ENCODE measurements around the gene TFEB. TPM values are rescaled to one million over a fixed set of nuclear protein-coding genes. Genes with fewer than 3 reads are reported as not detected.

TFEB gene
- total and polyA plus RNA-seq, 2 donors (not counting 3 experiments of a cell fraction or from before 2014, with no cell fraction given) = 4.9 to 6.6 TPM

GRCh38 chr6:41674231-41675000 lies 61.0 kb downstream of the TFEB start:
- ChIA-PET POLR2A (no interaction called here), CTCF (interaction anchor here (1.0 to 1.7 kb wide), 8 partner anchors 8 to 306 kb away, joined by 3 to 11 read pairs (median 5); no protein-coding TSS in a partner anchor)
- H3K36me3 ChIP-seq (ENCODE audit: control insufficient read depth in 2 of 2, extremely low read depth in 1 of 2, insufficient read depth in 2 of 2, low read length in 2 of 2) = no peaks in the 10 kb centered on the region
- no peak for TF ChIP-seq JUN (IDR thresholded peaks at IDR 0.05; ENCODE audit: borderline replicate concordance, insufficient read depth, insufficient read length, low read depth)
- no peak for TF ChIP-seq MYC (IDR thresholded peaks at IDR 0.05; ENCODE audit: low read depth, low read length)
- TF ChIP-seq POLR2AphosphoS5 (IDR thresholded peaks at IDR 0.05; ENCODE audit: insufficient read depth, low read depth, low read length) = no peak
- FAIRE-seq (no peak), DNase-seq (ENCODE audit: low read depth, low spot score) (no peak)
- H2AFZ ChIP-seq (ENCODE audit: low read depth, low read length) = no peak overlapping the region
- H3K27ac ChIP-seq (ENCODE audit: insufficient read depth, low read depth, low read length) = no peak overlapping the region
- H3K9me1 ChIP-seq (replicated peaks; ENCODE audit: control insufficient read depth, extremely low read depth, insufficient read depth, low read length) = no peaks in the 10 kb centered on the region
- intact Hi-C loops (cut with micrococcal nuclease) (no loop called here), dilution Hi-C loops (cut with MboI; ENCODE audit: extremely low pct_ligation_motif_present, low sequenced_read_pairs) (no loop called here)
- H3K79me2 ChIP-seq (ENCODE audit: control insufficient read depth, insufficient read depth, low read length) = no peaks in the 10 kb centered on the region
- H3K9ac ChIP-seq (replicated peaks; ENCODE audit: extremely low read depth, insufficient read depth, low read length) = no peak overlapping the region
- H3K4me3 ChIP-seq (replicated peaks in 1 of 3; ENCODE audit: insufficient read depth in 1 of 3, low read depth in 1 of 3, low read length in 3 of 3) = no peak overlapping the region
- BruUV-seq (replicated peaks) = no TSS peak
- H3K9me3 ChIP-seq (replicated peaks; ENCODE audit: control insufficient read depth, insufficient read depth, low read length) = no peaks in the 10 kb centered on the region
- no peaks in the 10 kb centered on the region for H3K4me1 ChIP-seq (ENCODE audit: control insufficient read depth, extremely low read depth, insufficient read depth, low read length)
- H3K4me2 ChIP-seq (ENCODE audit: insufficient read depth, low read length) = no peak overlapping the region
- H4K20me1 ChIP-seq (replicated peaks; ENCODE audit: control insufficient read depth, extremely low read depth, insufficient read depth, low read length) = no peaks in the 10 kb centered on the region
- peaks cover 1 to 12% of the 10 kb centered on the region in 2 experiments for H3K27me3 ChIP-seq (ENCODE audit: control insufficient read depth in 2 of 2, insufficient read depth in 2 of 2, low read length in 2 of 2)

DNA sequence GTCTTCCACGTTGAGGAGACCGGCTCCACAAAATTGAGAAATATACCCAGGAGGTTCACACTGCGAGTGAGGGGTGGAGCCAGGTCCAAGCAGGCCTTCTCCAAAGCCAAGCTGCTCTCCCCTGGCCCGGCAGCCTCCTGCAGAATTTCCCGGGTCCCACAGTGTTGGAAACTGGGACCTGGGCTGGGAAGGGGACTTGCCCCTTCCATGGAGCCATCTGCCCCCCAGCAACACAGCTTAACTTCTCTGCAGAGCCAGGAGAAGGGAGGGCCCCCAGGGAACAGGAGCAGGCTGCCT lies 61.8 kb downstream of the TFEB start:
- intact Hi-C loops (cut with micrococcal nuclease) (no loop called here), dilution Hi-C loops (cut with MboI; ENCODE audit: extremely low pct_ligation_motif_present, low sequenced_read_pairs) (no loop called here)
- no peaks in the 10 kb centered on the region for H3K36me3 ChIP-seq (ENCODE audit: control insufficient read depth in 2 of 2, extremely low read depth in 1 of 2, insufficient read depth in 2 of 2, low read length in 2 of 2)
- ChIA-PET CTCF (interaction anchor here (1.4 to 1.7 kb wide), 4 partner anchors 8 to 71 kb away, joined by 3 to 11 read pairs (median 5); no protein-coding TSS in a partner anchor), POLR2A (no interaction called here)
- H3K27ac ChIP-seq (ENCODE audit: insufficient read depth, low read depth, low read length) = no peak overlapping the region
- no peaks in the 10 kb centered on the region for H3K4me1 ChIP-seq (ENCODE audit: control insufficient read depth, extremely low read depth, insufficient read depth, low read length)
- no TSS peak for BruUV-seq (replicated peaks)
- TF ChIP-seq MAX (IDR thresholded peaks at IDR 0.05; ENCODE audit: insufficient read depth, insufficient read length) = no peak
- no peak for TF ChIP-seq FOS (IDR thresholded peaks at IDR 0.05; ENCODE audit: borderline replicate concordance, insufficient read depth, low read length)
- no peak for TF ChIP-seq MYC (IDR thresholded peaks at IDR 0.05; ENCODE audit: low read depth, low read length)
- TF ChIP-seq POLR2A (IDR thresholded peaks at IDR 0.05; ENCODE audit: low read depth, low read length) = no peak
- TF ChIP-seq GATA2 (IDR thresholded peaks at IDR 0.05; ENCODE audit: insufficient read depth, insufficient read length, low read depth, low read length) = no peak
- TF ChIP-seq EZH2 (IDR thresholded peaks at IDR 0.05; ENCODE audit: borderline replicate concordance, low read depth, low read length, severe bottlenecking) = no peak
- no peak for TF ChIP-seq JUN (IDR thresholded peaks at IDR 0.05; ENCODE audit: borderline replicate concordance, insufficient read depth, insufficient read length, low read depth)
- TF ChIP-seq, protein P1, sequence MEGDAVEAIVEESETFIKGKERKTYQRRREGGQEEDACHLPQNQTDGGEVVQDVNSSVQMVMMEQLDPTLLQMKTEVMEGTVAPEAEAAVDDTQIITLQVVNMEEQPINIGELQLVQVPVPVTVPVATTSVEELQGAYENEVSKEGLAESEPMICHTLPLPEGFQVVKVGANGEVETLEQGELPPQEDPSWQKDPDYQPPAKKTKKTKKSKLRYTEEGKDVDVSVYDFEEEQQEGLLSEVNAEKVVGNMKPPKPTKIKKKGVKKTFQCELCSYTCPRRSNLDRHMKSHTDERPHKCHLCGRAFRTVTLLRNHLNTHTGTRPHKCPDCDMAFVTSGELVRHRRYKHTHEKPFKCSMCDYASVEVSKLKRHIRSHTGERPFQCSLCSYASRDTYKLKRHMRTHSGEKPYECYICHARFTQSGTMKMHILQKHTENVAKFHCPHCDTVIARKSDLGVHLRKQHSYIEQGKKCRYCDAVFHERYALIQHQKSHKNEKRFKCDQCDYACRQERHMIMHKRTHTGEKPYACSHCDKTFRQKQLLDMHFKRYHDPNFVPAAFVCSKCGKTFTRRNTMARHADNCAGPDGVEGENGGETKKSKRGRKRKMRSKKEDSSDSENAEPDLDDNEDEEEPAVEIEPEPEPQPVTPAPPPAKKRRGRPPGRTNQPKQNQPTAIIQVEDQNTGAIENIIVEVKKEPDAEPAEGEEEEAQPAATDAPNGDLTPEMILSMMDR (IDR thresholded peaks at IDR 0.05; ENCODE audit: extremely low read depth in 1 of 2, insufficient read depth in 1 of 2, low read depth in 1 of 2, low read length in 2 of 2) = no peak
- no peak for TF ChIP-seq POLR2AphosphoS5 (IDR thresholded peaks at IDR 0.05; ENCODE audit: insufficient read depth, low read depth, low read length)
- H2AFZ ChIP-seq (ENCODE audit: low read depth, low read length) = no peak overlapping the region
- H3K27me3 ChIP-seq (ENCODE audit: control insufficient read depth in 2 of 2, insufficient read depth in 2 of 2, low read length in 2 of 2) = peaks cover 8 to 12% of the 10 kb centered on the region in 2 experiments
- no peak overlapping the region for H3K4me3 ChIP-seq (replicated peaks in 1 of 3; ENCODE audit: insufficient read depth in 1 of 3, low read depth in 1 of 3, low read length in 3 of 3)
- FAIRE-seq = no peak
- no peaks in the 10 kb centered on the region for H3K79me2 ChIP-seq (ENCODE audit: control insufficient read depth, insufficient read depth, low read length)
- no peaks in the 10 kb centered on the region for H3K9me1 ChIP-seq (replicated peaks; ENCODE audit: control insufficient read depth, extremely low read depth, insufficient read depth, low read length)
- no peak for DNase-seq (ENCODE audit: low read depth, low spot score)
- H4K20me1 ChIP-seq (replicated peaks; ENCODE audit: control insufficient read depth, extremely low read depth, insufficient read depth, low read length) = no peaks in the 10 kb centered on the region
- no peaks in the 10 kb centered on the region for H3K9me3 ChIP-seq (replicated peaks; ENCODE audit: control insufficient read depth, insufficient read depth, low read length)
- H3K4me2 ChIP-seq (ENCODE audit: insufficient read depth, low read length) = no peak overlapping the region
- H3K9ac ChIP-seq (replicated peaks; ENCODE audit: extremely low read depth, insufficient read depth, low read length) = no peak overlapping the region

All from endothelial cell of umbilical vein (primary cell).